HCT116 (cell line): ENCODE results near the gene COL18A1. TPM values are rescaled to one million over a fixed set of nuclear protein-coding genes. Genes with fewer than 3 reads are reported as not detected.

Source experiments
- ATAC-seq: fragments of 200-7000 bp; cut with Tn5 transposase; 2 replicates; pipeline ENCODE4 v1.9.1; 2020; ENCODE audit warnings: mild to moderate bottlenecking, moderate library complexity
- BruUV-seq: library from RNA; stranded (reverse); fragments of 400-500 nt; replicated peaks from 2 replicates; lab custom pipeline; 2021; lab: Mats Ljungman, UMichigan
- CTCF ChIA-PET: fragments of 300-600 bp; sonication (Branson Sonifier 250); formaldehyde crosslinking; loops from one replicate; lab custom pipeline; 2021; ENCODE audit warnings: antibody characterized with exemption; lab: Charles Lee
- POLR2A ChIA-PET: fragments of 300-600, 350-600 bp; sonication (Branson Sonifier 250); formaldehyde crosslinking; loops from one replicate; lab custom pipeline; 2021; ENCODE audit warnings: antibody characterized with exemption; lab: Charles Lee
- RAD21 ChIA-PET, 2 experiments: fragments of 300-600 bp; sonication (Branson Sonifier 250); formaldehyde crosslinking; loops; one replicate each; lab custom pipeline; 2023; ENCODE audit warnings: low total read pairs in 2 of 2; ENCODE audit not compliant: uncharacterized antibody in 2 of 2, unreplicated experiment in 2 of 2, low non-redundant PET in 1 of 2; lab: Charles Lee
- DNase-seq: peaks from one replicate; pipeline ENCODE4 v3.0.0-alpha.2; 2010; ENCODE audit warnings: low read depth, low spot score
- H2AFZ ChIP-seq: fragments of 200-600 bp; shearing (Covaris generic), sonication (generic); 2 replicates; pipeline ENCODE4 v1.6.1; 2017; ENCODE audit warnings: low read depth, mixed run types, mixed read lengths, antibody characterized with exemption, low read length; ENCODE audit not compliant: poor library complexity, severe bottlenecking
- H3K27ac ChIP-seq: 2 replicates; pipeline ENCODE4 v1.5.1; 2012; ENCODE audit warnings: low read depth, low read length
- H3K27me3 ChIP-seq: fragments of 200-600 bp; sonication (generic); 2 replicates; pipeline ENCODE4 v1.6.1; 2016; ENCODE audit warnings: mixed run types, low read length, mixed read lengths; ENCODE audit not compliant: insufficient read depth
- H3K36me3 ChIP-seq, 2 experiments: fragments of 200-500 bp in 1 of 2; fragments of 200-600 bp in 1 of 2; sonication (Bioruptor generic) in 1 of 2; sonication (generic) in 1 of 2; 2 replicates each; pipeline versions ENCODE4 v1.5.1 to v1.6.1; 2014 to 2016; ENCODE audit warnings: low read length in 2 of 2, inconsistent platforms in 1 of 2, mixed read lengths in 1 of 2, mixed run types in 1 of 2; ENCODE audit not compliant: insufficient read depth in 2 of 2, control insufficient read depth in 1 of 2
- H3K4me1 ChIP-seq, 2 experiments: fragments of 200-600 bp in 1 of 2; sonication (generic) in 1 of 2; 2 replicates each; pipeline versions ENCODE4 v1.5.1 to v1.6.1; 2012 to 2017; ENCODE audit warnings: low read length in 2 of 2, inconsistent platforms in 1 of 2, mild to moderate bottlenecking in 1 of 2, mixed read lengths in 1 of 2, mixed run types in 1 of 2, moderate library complexity in 1 of 2; ENCODE audit not compliant: insufficient read depth in 2 of 2, control insufficient read depth in 1 of 2
- H3K4me2 ChIP-seq: fragments of 200-600 bp; sonication (generic); 2 replicates; pipeline ENCODE4 v1.6.1; 2017; ENCODE audit warnings: mixed run types, low read length, mixed read lengths
- H3K4me3 ChIP-seq, 2 experiments: fragments of 200-600 bp in 1 of 2; sonication (generic) in 1 of 2; replicated peaks in 1 of 2; 2 replicates each; pipeline ENCODE4 v1.5.1; 2011 to 2016; ENCODE audit warnings: low read length in 2 of 2, control low read depth in 1 of 2, low read depth in 1 of 2, mild to moderate bottlenecking in 1 of 2, mixed read lengths in 1 of 2, mixed run types in 1 of 2
- H3K79me2 ChIP-seq: fragments of 200-600 bp; sonication (generic); 2 replicates; pipeline ENCODE4 v1.6.1; 2017; ENCODE audit warnings: mild to moderate bottlenecking, mixed run types, low read length, moderate library complexity, mixed read lengths; ENCODE audit not compliant: insufficient read depth
- H3K9ac ChIP-seq: fragments of 200-600 bp; sonication (generic); 2 replicates; pipeline ENCODE4 v1.6.1; 2016; ENCODE audit warnings: low read length, mixed read lengths
- H3K9me2 ChIP-seq: fragments of 200-600 bp; sonication (generic), shearing (Covaris generic); 2 replicates; pipeline ENCODE4 v1.6.1; 2017; ENCODE audit warnings: mixed run types, mild to moderate bottlenecking, moderate library complexity; ENCODE audit not compliant: insufficient read depth
- H3K9me3 ChIP-seq, 2 experiments: fragments of 200-500 bp in 1 of 2; fragments of 200-600 bp in 1 of 2; sonication (Bioruptor generic) in 1 of 2; sonication (generic) in 1 of 2; 2 replicates each; pipeline ENCODE4 v1.6.1; 2014 to 2017; ENCODE audit warnings: low read length in 2 of 2, mixed read lengths in 2 of 2, inconsistent platforms in 1 of 2, low read depth in 1 of 2, mild to moderate bottlenecking in 1 of 2, mixed run types in 1 of 2, moderate library complexity in 1 of 2; ENCODE audit not compliant: control insufficient read depth in 1 of 2, insufficient read depth in 1 of 2
- H4K20me1 ChIP-seq: fragments of 200-600 bp; sonication (generic), shearing (Covaris generic); 2 replicates; pipeline ENCODE4 v1.6.1; 2017; ENCODE audit warnings: mixed run types, mild to moderate bottlenecking, moderate library complexity; ENCODE audit not compliant: insufficient read depth
- CTCF ChIP-seq, 3 experiments: fragments of 200-600 bp in 1 of 3; sonication (generic) in 1 of 3; IDR thresholded peaks in 2 of 3; conservative IDR thresholded peaks in 1 of 3; 2 replicates each; pipeline ENCODE4 v1.5.1; 2012 to 2017; ENCODE audit warnings: low read depth in 2 of 3, low read length in 2 of 3, antibody characterized with exemption in 1 of 3, borderline replicate concordance in 1 of 3, control low read depth in 1 of 3, mild to moderate bottlenecking in 1 of 3, mixed read lengths in 1 of 3, mixed run types in 1 of 3, moderate library complexity in 1 of 3; ENCODE audit not compliant: insufficient read depth in 1 of 3
- RAD21 ChIP-seq: IDR thresholded peaks from 2 replicates; pipeline ENCODE4 v1.6.1; 2012; ENCODE audit warnings: low read depth, mild to moderate bottlenecking
- ZBTB33 ChIP-seq: IDR thresholded peaks from 2 replicates; pipeline ENCODE4 v1.6.1; 2011; ENCODE audit warnings: mild to moderate bottlenecking, low read length, moderate library complexity; ENCODE audit not compliant: insufficient replicate concordance; ENCODE audit errors: extremely low read depth
- intact Hi-C: fragments of 100-400 bp; cut with micrococcal nuclease; formaldehyde crosslinking; loops from 2 replicates; pipeline ENCODE4 v1.10.0; 2022
- total RNA-seq: library from RNA; stranded (reverse); gene quantifications from one replicate; pipeline ENCODE4 v1.2.1, GENCODE V29; 2021; ENCODE audit not compliant: unreplicated experiment

COL18A1 gene
- total RNA-seq, 1 experiment from 2014 or later = 59.5 TPM

GRCh38 chr21:45461369-45461750, 56.4 kb downstream of the COL18A1 start:
- Histone ChIP-seq H3K27ac (no peak overlapping the region), H3K4me1 (peaks cover 3 to 13% of the 10 kb centered on the region in 2 experiments; a peak in 2 of 4 replicates), H3K36me3 (no peaks in the 10 kb centered on the region), H4K20me1 (no peaks in the 10 kb centered on the region), H3K79me2 (no peaks in the 10 kb centered on the region), H3K27me3 (no peaks in the 10 kb centered on the region), H3K4me3 (no peak overlapping the region), H2AFZ (no peak overlapping the region), H3K9me3 (no peaks in the 10 kb centered on the region), H3K9ac (no peak overlapping the region), H3K9me2 (no peaks in the 10 kb centered on the region), H3K4me2 (no peak overlapping the region)
- DNase-seq (no peak), ATAC-seq (peak; percentile 65; the same call in 1 of the 2 replicates)
- ChIA-PET RAD21 (no interaction called here), POLR2A (no interaction called here), CTCF (interaction anchor here (1.1 to 1.5 kb wide), 2 partner anchors 169 to 321 kb away, joined by 3 to 6 read pairs; no protein-coding TSS in a partner anchor)
- TF ChIP-seq RAD21 (peak; percentile 49), CTCF (IDR thresholded peaks at IDR 0.05 in 2 of 3, conservative IDR thresholded peaks at IDR 0.05 in 1 of 3; ENCODE audit: borderline replicate concordance in 1 of 3, insufficient read depth in 1 of 3, low read depth in 2 of 3, low read length in 2 of 3) (peak; percentile 18 to 49 (median 42); a peak in 5 of 6 replicates), ZBTB33 (no peak)
- no TSS peak for BruUV-seq
- intact Hi-C loops = no loop called here
